Parathyroid adenoma (tissue), 2 donors: Measurements from ENCODE around the gene GGTLC1.
"Not testable (repeated sequence)": the region's sequence is repeated elsewhere in the genome, so short reads cannot be mapped to it uniquely, and the experiment has no call there.

Source experiments
- H2AFZ ChIP-seq: fragments of 300-600 bp; sonication (generic); one replicate; pipeline ENCODE4 v1.7.0; 2017; ENCODE audit warnings: antibody characterized with exemption, mild to moderate bottlenecking
- H3K27ac ChIP-seq: fragments of 300-600 bp; sonication (generic); one replicate; pipeline ENCODE4 v1.7.0; 2017
- H3K27me3 ChIP-seq: fragments of 300-600 bp; sonication (generic); one replicate; pipeline ENCODE4 v1.7.0; 2017; ENCODE audit warnings: low read length; ENCODE audit not compliant: control insufficient read depth, insufficient read depth
- H3K36me3 ChIP-seq: fragments of 300-600 bp; sonication (generic); one replicate; pipeline ENCODE4 v1.7.0; 2017; ENCODE audit warnings: low read length; ENCODE audit not compliant: control insufficient read depth, insufficient read depth
- H3K4me1 ChIP-seq: fragments of 300-600 bp; sonication (generic); one replicate; pipeline ENCODE4 v1.7.0; 2017; ENCODE audit warnings: control low read depth
- H3K4me2 ChIP-seq: fragments of 300-600 bp; sonication (generic); one replicate; pipeline ENCODE4 v1.7.0; 2017; ENCODE audit warnings: low read length
- H3K4me3 ChIP-seq: fragments of 300-600 bp; sonication (generic); one replicate; pipeline ENCODE4 v1.7.0; 2017; ENCODE audit warnings: low read depth, low read length
- H3K79me2 ChIP-seq: fragments of 300-600 bp; sonication (generic); one replicate; pipeline ENCODE4 v1.7.0; 2017; ENCODE audit warnings: control low read depth
- H3K9ac ChIP-seq: fragments of 300-600 bp; sonication (generic); one replicate; pipeline ENCODE4 v1.7.0; 2017; ENCODE audit warnings: mild to moderate bottlenecking
- H3K9me3 ChIP-seq: fragments of 300-600 bp; sonication (generic); one replicate; pipeline ENCODE4 v1.7.0; 2017; ENCODE audit warnings: low read length; ENCODE audit not compliant: control insufficient read depth
- donor health status: primary hyperparathyroidism.

GGTLC1 gene

DNA sequence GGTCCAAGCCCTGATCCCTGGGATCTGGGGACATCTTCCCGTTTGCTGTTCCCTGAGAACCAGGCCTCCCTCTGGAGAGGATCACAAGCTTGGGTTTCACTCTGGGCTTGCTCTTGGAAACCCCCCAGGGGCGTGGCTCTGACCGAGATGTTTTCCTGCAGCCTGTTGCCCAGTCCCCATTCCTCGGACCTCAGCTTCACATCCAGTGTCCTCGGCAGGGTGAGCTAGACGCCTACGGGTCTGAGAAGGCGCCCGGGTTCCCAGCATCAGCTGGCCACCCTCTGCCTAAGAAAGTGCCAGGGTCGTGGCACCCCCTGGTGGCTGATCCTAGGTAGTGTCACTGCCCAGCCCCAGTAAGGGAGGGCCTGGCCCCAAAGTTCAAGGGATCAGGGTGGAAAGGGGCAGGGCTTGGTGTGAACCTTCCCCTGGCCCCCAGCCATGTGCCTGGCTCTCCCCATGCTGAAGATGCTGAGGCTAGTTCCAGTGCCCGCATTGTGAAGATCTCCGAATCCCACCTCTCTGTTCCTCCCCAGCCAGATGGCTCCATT, 4.0 kb downstream of the GGTLC1 start:
- not testable (repeated sequence) for H3K27ac ChIP-seq, H3K27me3 ChIP-seq, H3K4me3 ChIP-seq, H3K9ac ChIP-seq, H3K4me2 ChIP-seq, H3K4me1 ChIP-seq, H3K9me3 ChIP-seq, H3K79me2 ChIP-seq, H3K36me3 ChIP-seq, H2AFZ ChIP-seq

DNA sequence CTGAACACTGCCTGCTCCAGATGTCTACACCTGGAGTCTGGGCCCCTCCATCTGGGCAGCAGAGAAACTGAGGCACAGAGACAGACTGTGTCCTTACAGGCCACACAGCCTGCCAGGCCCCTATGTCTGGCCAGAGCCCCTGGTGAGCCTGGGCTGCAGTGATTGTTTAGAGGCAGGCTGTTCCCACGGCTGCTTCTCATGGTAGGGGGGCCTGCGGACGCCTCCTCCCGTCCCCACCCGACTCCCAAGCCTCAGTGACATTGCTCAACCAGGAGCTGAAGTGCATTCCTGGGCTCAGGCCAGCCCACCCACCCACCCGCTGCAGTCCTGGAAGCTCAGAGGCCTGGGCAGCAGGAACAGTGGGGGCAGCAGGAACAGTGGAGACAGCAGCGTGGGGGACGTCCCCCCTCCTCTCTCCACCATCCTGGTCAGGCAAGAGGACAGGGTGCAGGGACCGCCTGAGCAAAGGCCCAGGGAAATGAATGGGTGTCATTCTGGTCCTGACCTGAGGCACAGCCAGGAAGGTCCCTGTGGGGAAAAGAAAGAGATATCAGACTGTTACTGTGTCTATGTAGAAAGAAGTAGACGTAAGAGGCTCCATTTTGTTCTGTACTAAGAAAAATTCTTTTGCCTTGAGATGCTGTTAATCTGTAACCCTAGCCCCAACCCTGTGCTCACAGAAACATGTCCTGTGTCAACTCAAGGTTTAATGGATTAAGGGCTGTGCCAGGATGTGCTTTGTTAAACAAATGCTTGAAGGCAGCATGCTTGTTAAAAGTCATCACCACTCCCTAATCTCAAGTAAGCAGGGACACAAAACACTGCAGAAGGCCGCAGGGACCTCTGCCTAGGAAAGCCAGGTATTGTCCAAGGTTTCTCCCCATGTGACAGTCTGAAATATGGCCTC, 6.2 kb downstream of the GGTLC1 start:
- not testable (repeated sequence) for H3K27me3 ChIP-seq, H3K9me3 ChIP-seq, H3K4me1 ChIP-seq, H3K79me2 ChIP-seq, H3K4me2 ChIP-seq, H2AFZ ChIP-seq, H3K36me3 ChIP-seq, H3K4me3 ChIP-seq, H3K27ac ChIP-seq, H3K9ac ChIP-seq

DNA sequence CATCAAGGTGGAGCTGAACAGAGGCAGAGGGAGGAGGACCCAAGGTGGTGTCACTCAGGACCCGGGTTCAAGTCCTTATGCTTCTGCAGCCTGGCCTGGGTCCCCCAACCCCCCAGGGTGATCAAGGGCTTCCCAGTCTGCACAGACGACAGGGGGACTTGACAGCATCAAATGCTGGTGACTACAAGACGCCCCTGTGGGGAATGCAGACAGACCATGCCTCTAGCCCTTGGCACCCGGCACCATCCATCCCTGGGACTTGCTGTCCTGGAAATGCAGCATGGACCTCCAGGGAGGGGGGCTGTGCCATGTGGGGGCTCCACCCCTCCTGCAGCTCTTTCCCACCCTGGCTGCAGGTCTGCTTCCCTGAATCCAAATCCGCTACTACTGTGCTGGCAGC, 7.1 kb downstream of the GGTLC1 start:
- H2AFZ ChIP-seq, H3K4me2 ChIP-seq, H3K4me1 ChIP-seq, H3K27me3 ChIP-seq, H3K27ac ChIP-seq, H3K79me2 ChIP-seq, H3K4me3 ChIP-seq, H3K9ac ChIP-seq, H3K36me3 ChIP-seq, H3K9me3 ChIP-seq: not testable (repeated sequence)

DNA sequence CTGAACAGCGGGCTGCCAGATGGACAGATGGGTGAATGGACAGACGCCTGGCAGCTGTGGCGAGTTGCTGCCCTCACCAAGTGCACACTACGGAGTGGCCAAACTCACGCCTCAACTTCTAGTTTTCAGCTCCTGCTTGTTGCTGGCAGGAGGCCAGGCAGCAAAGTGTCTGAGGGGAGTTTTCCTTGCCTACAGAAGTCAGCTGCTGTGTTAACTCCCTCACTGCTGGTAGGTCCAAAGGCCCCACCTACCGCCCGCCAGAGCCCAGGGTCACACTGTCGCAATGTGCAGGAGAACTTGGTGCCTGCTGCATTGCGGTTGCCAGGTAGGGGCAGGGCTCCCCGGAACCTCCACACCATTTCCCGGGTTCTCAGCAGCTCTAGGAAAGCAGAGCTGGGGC, 7.6 kb downstream of the GGTLC1 start:
- not testable (repeated sequence) for H3K4me1 ChIP-seq, H3K27me3 ChIP-seq, H3K4me2 ChIP-seq, H3K36me3 ChIP-seq, H3K9ac ChIP-seq, H2AFZ ChIP-seq, H3K4me3 ChIP-seq, H3K79me2 ChIP-seq, H3K27ac ChIP-seq, H3K9me3 ChIP-seq

DNA sequence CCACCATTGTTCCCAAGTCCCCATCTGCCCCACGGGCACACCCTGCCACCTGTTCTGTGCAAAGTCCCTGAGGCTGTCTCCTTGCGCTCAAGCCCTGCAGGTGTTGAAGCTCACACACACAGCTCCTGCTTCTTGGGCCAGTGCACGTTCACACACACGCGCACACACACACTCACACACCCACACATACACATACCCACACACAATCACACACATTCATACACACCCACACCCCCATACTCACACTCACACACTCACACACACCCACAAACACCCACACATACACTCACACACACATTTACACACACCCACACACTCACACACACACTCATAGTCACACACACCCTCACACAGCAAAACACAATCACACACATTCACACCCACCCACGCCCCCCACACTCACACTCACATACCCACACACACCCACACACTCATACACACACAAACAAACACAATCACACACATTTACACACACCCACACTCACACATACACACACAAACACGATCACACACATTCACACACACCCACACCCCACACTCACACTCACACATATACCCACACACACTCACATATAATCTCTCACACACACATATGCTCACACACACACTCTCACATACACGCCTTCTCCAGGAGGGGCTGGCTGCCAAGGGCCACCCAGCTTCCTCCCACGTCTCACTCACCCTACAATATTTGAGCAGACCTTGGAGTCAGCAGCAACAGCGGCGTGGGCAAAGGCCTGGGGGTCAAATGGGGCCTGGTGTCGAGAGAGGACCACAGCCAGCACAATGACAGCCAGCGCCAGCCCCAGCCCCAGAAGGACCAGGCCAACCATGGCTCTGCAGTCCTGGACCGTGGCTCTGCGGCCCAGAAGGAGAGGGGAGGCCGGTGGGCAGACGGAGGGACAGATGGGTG, 8.4 kb downstream of the GGTLC1 start:
- not testable (repeated sequence) for H3K27ac ChIP-seq, H3K27me3 ChIP-seq, H3K36me3 ChIP-seq, H3K4me3 ChIP-seq, H3K79me2 ChIP-seq, H3K4me2 ChIP-seq, H3K9me3 ChIP-seq, H2AFZ ChIP-seq, H3K9ac ChIP-seq, H3K4me1 ChIP-seq

DNA sequence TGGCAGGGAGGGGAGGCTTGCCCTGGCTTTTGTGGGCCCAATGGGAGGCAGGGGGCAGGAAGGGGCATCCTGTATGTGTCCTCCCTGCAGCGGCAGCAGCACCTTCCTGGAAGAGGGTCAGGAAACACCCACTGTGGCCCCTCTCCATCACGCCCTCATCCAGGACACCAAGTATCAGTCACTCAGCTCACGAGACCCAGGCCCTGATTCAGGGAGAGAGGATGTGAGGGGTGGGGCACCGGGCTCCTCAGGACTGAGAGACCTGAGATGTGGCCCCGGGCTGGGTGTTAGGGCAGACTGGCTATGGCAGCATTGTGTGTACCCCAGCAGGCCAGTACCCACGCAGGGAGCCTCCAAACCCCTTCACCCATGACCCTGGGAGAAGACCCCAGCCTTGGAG, 9.2 kb downstream of the GGTLC1 start:
- H3K9me3 ChIP-seq, H3K79me2 ChIP-seq, H3K4me1 ChIP-seq, H3K4me3 ChIP-seq, H3K4me2 ChIP-seq, H3K36me3 ChIP-seq, H3K27me3 ChIP-seq, H3K27ac ChIP-seq, H3K9ac ChIP-seq, H2AFZ ChIP-seq: not testable (repeated sequence)

DNA sequence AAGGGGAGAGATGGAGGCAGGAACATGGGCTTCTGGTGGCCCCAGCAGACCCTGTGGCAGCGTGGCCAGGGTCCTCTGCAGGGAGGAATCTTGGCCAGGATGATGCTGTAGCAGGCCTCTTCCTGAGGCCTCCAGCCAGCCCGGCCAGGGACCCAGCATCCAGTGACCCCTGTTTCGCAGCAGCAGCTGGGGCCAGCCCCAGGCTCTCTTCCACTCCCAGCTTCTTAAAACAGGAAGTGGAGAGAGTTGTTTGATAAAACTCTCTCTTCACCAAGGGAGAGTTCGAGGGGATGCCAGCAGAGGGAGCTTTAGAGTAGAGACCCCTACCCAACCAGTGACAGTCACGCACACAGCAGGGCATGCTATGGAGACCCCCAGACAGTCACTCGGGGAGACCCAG, 10.1 kb downstream of the GGTLC1 start:
- H2AFZ ChIP-seq, H3K27me3 ChIP-seq, H3K9me3 ChIP-seq, H3K9ac ChIP-seq, H3K79me2 ChIP-seq, H3K4me1 ChIP-seq, H3K4me2 ChIP-seq, H3K36me3 ChIP-seq, H3K4me3 ChIP-seq, H3K27ac ChIP-seq: not testable (repeated sequence)
